Heart left ventricle (tissue), 16 donors: ENCODE results near the gene DLGAP5. TPM values are rescaled to one million over a fixed set of nuclear protein-coding genes. Genes with fewer than 3 reads are reported as not detected.

Source experiments
- ATAC-seq, 4 donors: fragments of 200-7000 bp; cut with Tn5 transposase; one replicate each; pipeline ENCODE4 v1.9.1; 2020 to 2022; ENCODE audit warnings: moderate library complexity in 4 of 4, mild to moderate bottlenecking in 3 of 4, moderate number of reproducible peaks in 1 of 4
- DNase-seq, 5 donors: peaks; one replicate each; pipeline ENCODE4 v3.0.0-alpha.2; 2020
- H3K27ac ChIP-seq, 12 donors: fragments of 200-600 bp; sonication (generic) in 4 of 12; one replicate each; pipeline versions ENCODE4 v1.5.0 to v1.8.0; 2016 to 2022; ENCODE audit warnings: mild to moderate bottlenecking in 2 of 12
- H3K27me3 ChIP-seq, 9 donors: fragments of 200-600 bp; sonication (generic) in 2 of 9; one replicate each; pipeline versions ENCODE4 v1.5.1 to v1.8.0; 2016 to 2022; ENCODE audit warnings: mild to moderate bottlenecking in 3 of 9
- H3K36me3 ChIP-seq, 9 donors: fragments of 200-600 bp; sonication (generic) in 2 of 9; one replicate each; pipeline versions ENCODE4 v1.5.0 to v1.8.0; 2018 to 2022; ENCODE audit warnings: mild to moderate bottlenecking in 2 of 9
- H3K4me1 ChIP-seq, 12 donors: fragments of 200-600 bp; sonication (generic) in 4 of 12; one replicate each; pipeline versions ENCODE4 v1.5.0 to v1.8.0; 2016 to 2022; ENCODE audit warnings: mild to moderate bottlenecking in 3 of 12
- H3K4me3 ChIP-seq, 12 donors: fragments of 200-600 bp; sonication (generic) in 4 of 12; one replicate each; pipeline versions ENCODE4 v1.5.0 to v1.8.0; 2017 to 2022; ENCODE audit warnings: mild to moderate bottlenecking in 9 of 12, moderate library complexity in 4 of 12
- H3K9me3 ChIP-seq, 12 donors: fragments of 200-600 bp; sonication (generic) in 4 of 12; one replicate each; pipeline versions ENCODE4 v1.5.0 to v1.8.0; 2016 to 2022; ENCODE audit warnings: mild to moderate bottlenecking in 1 of 12
- POLR2A ChIP-seq, 2 donors: fragments of 450-650 bp; IDR thresholded peaks; one replicate each; pipeline ENCODE4 v1.6.1; 2017; ENCODE audit warnings: antibody characterized with exemption in 2 of 2, mild to moderate bottlenecking in 2 of 2, moderate library complexity in 2 of 2
- WGBS, 4 donors: extraction: QIAGEN DNeasy Blood & Tissue Kit in 2 of 4; methylation state at CpG; one replicate each; pipeline versions ENCODE4 v1.1.5 to v1.1.7; 2013 to 2018; 5-methylcytosine and 5-hydroxymethylcytosine counted together
- intact Hi-C, 10 donors: fragments of 100-400 bp; cut with DNase I; formaldehyde crosslinking; loops; one replicate each; pipeline versions ENCODE4 v1.11.1 to v1.14.2; 2022
- polyA plus RNA-seq, 2 donors: library from polyadenylated mRNA; stranded (reverse); fragments of 200-250 nt; gene quantifications; one replicate each; pipeline ENCODE4 v1.2.3, GENCODE V29; 2013
- total RNA-seq, 9 donors: library from RNA; depleted of rRNA in 2 of 9; stranded (reverse); fragments of >200 nt in 2 of 9; fragmentation: NEBNext Ultra II Directional in 3 of 9; extraction: Animal tissue kit (Norgen Biotek cat#: 25700) in 3 of 9; gene quantifications; one replicate each; pipeline versions ENCODE4 v1.1.0 to v1.2.4, GENCODE V29; 2016 to 2023
- TF ChIP-seq, protein P1 (sequence below), 12 donors: fragments of 200-600 bp; sonication (generic) in 4 of 12; IDR thresholded peaks; one replicate each; pipeline versions ENCODE4 v1.5.0 to v1.8.0; 2018 to 2022; ENCODE audit warnings: antibody characterized with exemption in 12 of 12, mild to moderate bottlenecking in 5 of 12
- donor health status: ischemic (EF 13 %, LVEDD 7.1; RV severe dilation, severe dysfunction).
- donor health status: healthy with polysubstance abuse.
- donor health status: DM: no; HTN: yes; CAD: no.
- donor health status: DM: no; HTN: no; CAD: no.
- donor health status: ischemic (EF 25% LVEDD 6.9; RV normal size, moderate dysfunction).
- donor health status: ischemic (EF 25% LVEDD 5.7; RV mildly dilated, moderate dysfunction).
- donor health status: healthy.
- donor health status: DM: yes; HTN: yes; CAD: no.
- donor health status: ischemic (EF 35%, LVEDD 5.7; RV mildly dilated, moderate dysfunction).
- donor health status: nonischemic (EF 11% LVEDD 7.7; RV severe dilation, severe dysfunction).
- donor health status: DM: yes; HTN: yes; CAD: no.
- donor health status: PGD.
- donor health status: ischemic (EF 29% LVEDD 5.4; RV normal size, mild dysfunction).
- donor health status: nonischemic (EF 23%, LVEDD 6.1; RV moderate dilation, normal function).

Gene DLGAP5
- total and polyA plus RNA-seq, 11 donors, result 0.12 to 11.1 (median 0.42) TPM; not detected in 3

GRCh38 chr14:55126034-55126433, 65.4 kb downstream of the DLGAP5 start:
- no peaks in the 10 kb centered on the region for H3K36me3 ChIP-seq
- H3K9me3 ChIP-seq, result no peaks in the 10 kb centered on the region
- peak overlapping the region; percentile 2 to 70 (median 38) for H3K27ac ChIP-seq
- intact Hi-C loops, result no loop called here
- no peak for TF ChIP-seq POLR2A (IDR thresholded peaks at IDR 0.05)
- TF ChIP-seq, protein P1, sequence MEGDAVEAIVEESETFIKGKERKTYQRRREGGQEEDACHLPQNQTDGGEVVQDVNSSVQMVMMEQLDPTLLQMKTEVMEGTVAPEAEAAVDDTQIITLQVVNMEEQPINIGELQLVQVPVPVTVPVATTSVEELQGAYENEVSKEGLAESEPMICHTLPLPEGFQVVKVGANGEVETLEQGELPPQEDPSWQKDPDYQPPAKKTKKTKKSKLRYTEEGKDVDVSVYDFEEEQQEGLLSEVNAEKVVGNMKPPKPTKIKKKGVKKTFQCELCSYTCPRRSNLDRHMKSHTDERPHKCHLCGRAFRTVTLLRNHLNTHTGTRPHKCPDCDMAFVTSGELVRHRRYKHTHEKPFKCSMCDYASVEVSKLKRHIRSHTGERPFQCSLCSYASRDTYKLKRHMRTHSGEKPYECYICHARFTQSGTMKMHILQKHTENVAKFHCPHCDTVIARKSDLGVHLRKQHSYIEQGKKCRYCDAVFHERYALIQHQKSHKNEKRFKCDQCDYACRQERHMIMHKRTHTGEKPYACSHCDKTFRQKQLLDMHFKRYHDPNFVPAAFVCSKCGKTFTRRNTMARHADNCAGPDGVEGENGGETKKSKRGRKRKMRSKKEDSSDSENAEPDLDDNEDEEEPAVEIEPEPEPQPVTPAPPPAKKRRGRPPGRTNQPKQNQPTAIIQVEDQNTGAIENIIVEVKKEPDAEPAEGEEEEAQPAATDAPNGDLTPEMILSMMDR (IDR thresholded peaks at IDR 0.05), result no peak
- peak in 2 of 4 donors; percentile 11 to 13 for ATAC-seq
- WGBS, 4 donors, result 38 to 57% (median 52%) methylated on average over 3 of the region's 3 CpGs
- no peak overlapping the region for H3K4me3 ChIP-seq
- no peaks in the 10 kb centered on the region for H3K27me3 ChIP-seq
- peak in 1 of 5 donors; percentile 48 for DNase-seq
- H3K4me1 ChIP-seq, result peaks cover 10 to 88% (median 43%) of the 10 kb centered on the region in 12 donors

DNA sequence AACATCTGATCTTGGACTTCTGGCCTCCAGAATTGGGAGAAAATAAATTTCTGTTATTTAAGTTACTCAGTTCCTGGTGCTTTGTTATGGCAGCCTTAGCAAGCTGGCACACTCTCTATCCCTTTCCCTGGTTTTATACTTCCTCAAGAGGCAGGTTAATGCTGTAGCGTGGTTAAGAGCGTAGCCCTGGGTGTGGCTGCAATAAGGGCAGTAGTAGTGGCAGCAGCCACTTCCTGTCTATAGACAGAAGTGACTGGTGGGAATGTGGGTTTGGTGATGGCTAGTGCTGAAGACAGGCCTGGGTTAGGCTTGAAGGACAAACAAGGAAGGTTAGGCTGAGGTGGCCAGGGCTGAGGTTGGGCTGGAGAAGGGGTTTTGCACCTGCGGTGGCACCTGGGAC, 66.0 kb downstream of the DLGAP5 start:
- WGBS, 4 donors, result 75 to 94% (median 87%) methylated on average over 3 of the region's 3 CpGs

GRCh38 chr14:55124774-55125386, 66.5 kb downstream of the DLGAP5 start:
- Histone ChIP-seq H3K27ac (peak overlapping the region in 8 of 12 donors; percentile 8 to 70 (median 40)), H3K4me1 (peaks cover 14 to 87% (median 45%) of the 10 kb centered on the region in 12 donors), H3K27me3 (no peaks in the 10 kb centered on the region), H3K4me3 (no peak overlapping the region), H3K36me3 (no peaks in the 10 kb centered on the region), H3K9me3 (no peaks in the 10 kb centered on the region)
- TF ChIP-seq, protein P1 (IDR thresholded peaks at IDR 0.05), result no peak
- no peak for TF ChIP-seq POLR2A (IDR thresholded peaks at IDR 0.05)
- ATAC-seq (no peak), DNase-seq (no peak)
- intact Hi-C loops, result no loop called here
- 72 to 80% (median 76%) methylated on average over 8 of the region's 8 CpGs for WGBS, 4 donors

More for the DNA sequence above, 66.0 kb downstream of the DLGAP5 start:
- Histone ChIP-seq H3K27ac (peak overlapping the region in 11 of 12 donors; percentile 6 to 70 (median 39)), H3K4me1 (peaks cover 14 to 87% (median 42%) of the 10 kb centered on the region in 12 donors), H3K9me3 (no peaks in the 10 kb centered on the region), H3K36me3 (no peaks in the 10 kb centered on the region), H3K4me3 (no peak overlapping the region), H3K27me3 (no peaks in the 10 kb centered on the region)
- intact Hi-C loops, result no loop called here
- no peak for TF ChIP-seq POLR2A (IDR thresholded peaks at IDR 0.05)
- TF ChIP-seq, protein P1 (IDR thresholded peaks at IDR 0.05), result no peak
- no peak for DNase-seq
- no peak for ATAC-seq

DNA sequence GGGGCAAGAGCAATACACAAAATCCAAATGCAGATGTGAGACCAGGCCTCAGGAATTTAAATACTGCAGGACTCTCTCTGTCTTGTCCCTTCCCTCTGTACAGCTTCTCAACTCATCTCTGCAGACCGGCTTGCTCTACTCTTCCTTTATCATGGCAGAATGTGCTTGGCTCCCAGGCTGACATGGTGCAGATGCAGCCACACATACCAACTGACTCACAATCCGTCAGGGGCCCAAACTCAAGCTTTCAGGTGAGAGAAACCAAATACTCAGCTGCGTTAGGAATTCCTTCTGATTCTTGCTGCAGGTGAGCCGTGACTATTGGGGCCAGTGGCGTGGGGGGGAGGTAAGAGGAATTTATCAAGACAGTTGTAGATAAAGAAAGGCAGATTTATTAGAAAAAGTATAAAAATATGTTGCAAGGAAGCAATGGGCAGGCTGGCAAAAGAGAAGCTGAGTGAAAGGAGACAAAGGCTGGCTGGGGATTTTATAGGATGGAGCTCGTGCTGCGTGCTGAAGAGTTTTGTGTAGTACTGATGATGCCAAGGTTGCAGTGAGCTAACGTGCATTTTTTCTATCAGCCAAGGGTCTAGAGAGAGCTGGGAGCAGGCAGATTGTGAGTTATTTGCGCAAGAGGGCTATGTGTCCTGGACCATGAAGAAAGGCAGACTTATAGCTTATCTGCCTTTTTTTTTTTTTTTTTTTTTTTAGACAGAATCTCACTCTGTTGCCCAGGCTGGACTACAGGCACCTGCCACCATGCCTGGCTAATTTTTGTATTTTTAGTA, 67.3 kb downstream of the DLGAP5 start:
- Histone ChIP-seq H3K27ac (peak overlapping the region in 4 of 12 donors; percentile 12 to 85 (median 42)), H3K4me1 (peaks cover 14 to 95% (median 53%) of the 10 kb centered on the region in 12 donors), H3K9me3 (no peaks in the 10 kb centered on the region), H3K4me3 (no peak overlapping the region), H3K27me3 (no peaks in the 10 kb centered on the region), H3K36me3 (no peaks in the 10 kb centered on the region)
- intact Hi-C loops, result no loop called here
- DNase-seq, result no peak
- 72 to 82% (median 78%) methylated on average over 9 of the region's 9 CpGs for WGBS, 4 donors
- TF ChIP-seq, protein P1 (IDR thresholded peaks at IDR 0.05), result no peak
- TF ChIP-seq POLR2A (IDR thresholded peaks at IDR 0.05), result no peak
- ATAC-seq, result no peak
